GM19324 (cell line): Measurements from ENCODE around the gene MYRFL.
"Not testable (repeated sequence)": the region's sequence is repeated elsewhere in the genome, so short reads cannot be mapped to it uniquely, and the experiment has no call there.

Source experiments
- ATAC-seq: cut with Tn5 transposase; IDR thresholded peaks from one replicate; pipeline ENCODE4 v1.9.1; 2021; ENCODE audit warnings: mild to moderate bottlenecking, moderate library complexity; ENCODE audit not compliant: unreplicated experiment, low FRiP score

Gene MYRFL

GRCh38 chr12:69824966-69825560 lies at the start of gene MYRFL:
Gene MYRFL (plus strand): TSS chr12:69825227. CDS start chr12:69825518, 291 bp downstream.
- ATAC-seq = no peak

DNA sequence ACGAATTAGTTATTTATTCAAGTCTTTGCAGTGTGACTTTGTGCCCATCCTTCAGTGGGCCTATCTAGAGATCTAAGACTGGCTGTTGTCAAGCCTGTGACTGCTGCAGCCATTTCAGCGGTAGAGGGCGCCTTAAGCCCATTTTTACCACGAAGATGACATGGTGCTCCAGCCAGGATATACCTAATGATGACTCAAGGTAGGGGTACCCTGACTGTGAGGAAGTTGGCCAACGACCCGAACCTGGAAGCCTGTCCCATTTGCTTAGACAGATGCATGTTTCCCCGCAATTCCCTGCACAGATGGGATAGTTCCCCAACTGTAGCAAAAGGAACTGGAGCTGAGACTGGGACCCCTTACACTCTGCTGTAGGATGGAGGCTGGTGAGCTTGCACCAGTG lies 45.1 kb upstream of the MYRFL start:
- ATAC-seq = no peak

DNA sequence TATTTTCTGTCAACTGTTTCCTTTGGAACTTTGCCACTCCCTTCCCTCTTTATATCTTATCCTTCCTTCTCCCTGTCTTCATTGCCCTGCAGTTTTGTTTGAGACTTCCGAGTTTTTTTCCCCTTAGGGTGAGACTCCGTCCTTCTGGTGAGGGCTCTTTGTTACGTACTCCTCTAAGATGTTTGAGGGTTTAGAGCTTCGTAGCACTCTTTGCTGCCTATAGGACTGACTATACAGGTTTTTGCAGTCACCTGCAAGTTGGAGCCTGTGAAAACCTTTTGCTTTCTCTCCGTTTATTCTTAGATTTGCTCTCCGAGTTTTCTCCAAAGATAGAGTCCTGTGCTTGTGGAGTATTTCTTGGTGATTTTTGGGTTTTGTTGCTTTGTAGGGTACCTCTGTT lies 41.7 kb upstream of the MYRFL start:
- no peak for ATAC-seq

GRCh38 chr12:69789351-69789750 lies 35.7 kb upstream of the MYRFL start:
- ATAC-seq = no peak

DNA sequence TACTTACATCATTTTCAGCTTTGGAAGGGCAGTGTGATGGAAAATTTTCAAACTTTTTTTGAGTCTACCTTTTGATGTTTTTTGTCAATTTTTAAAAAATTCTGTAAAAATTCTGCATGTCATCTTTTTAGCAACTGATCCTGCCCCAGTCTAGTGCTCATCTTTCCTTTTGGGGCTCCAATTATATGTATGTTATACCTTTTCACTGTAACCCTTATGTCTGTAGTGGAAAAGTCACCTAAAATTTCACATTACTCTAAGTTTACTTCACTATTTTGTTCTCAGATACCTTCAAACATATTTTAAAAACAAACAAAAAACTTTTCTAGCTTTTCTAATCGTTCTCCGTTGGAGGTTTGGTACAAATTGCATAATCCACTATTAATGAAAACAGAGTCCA lies 32.5 kb upstream of the MYRFL start:
- no peak for ATAC-seq

- not testable (repeated sequence) for ATAC-seq
Observed at GRCh38 chr12:69807101-69807897, 17.7 kb upstream of the MYRFL start.

DNA sequence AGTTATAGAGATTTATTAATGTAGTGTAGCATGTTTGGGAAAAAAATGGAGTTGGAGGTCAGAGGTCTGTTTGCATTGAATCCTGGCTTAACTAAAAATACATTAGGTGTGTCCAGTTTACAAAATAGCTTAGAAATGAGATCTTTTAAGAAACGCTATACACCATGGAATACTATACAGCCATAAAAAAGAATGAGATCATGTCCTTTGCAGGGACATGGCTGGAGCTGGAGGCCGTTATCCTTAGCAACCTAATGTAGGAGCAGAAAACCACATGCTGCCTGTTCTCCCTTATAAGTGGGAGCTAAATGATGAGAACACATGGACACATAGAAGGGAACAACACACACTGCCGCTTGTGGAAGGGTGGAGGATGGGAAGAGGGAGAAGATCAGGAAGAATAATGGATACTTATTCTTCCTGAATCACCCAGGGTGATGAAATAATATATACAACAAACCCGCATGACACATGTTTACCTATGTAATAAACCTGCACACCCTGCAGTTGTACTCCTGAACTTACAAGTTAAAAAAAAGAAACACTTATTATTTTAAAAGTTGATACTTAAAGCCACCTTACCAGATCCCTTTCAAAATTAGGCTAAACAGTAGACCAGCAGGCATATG lies 14.0 kb upstream of the MYRFL start:
- no peak for ATAC-seq

DNA sequence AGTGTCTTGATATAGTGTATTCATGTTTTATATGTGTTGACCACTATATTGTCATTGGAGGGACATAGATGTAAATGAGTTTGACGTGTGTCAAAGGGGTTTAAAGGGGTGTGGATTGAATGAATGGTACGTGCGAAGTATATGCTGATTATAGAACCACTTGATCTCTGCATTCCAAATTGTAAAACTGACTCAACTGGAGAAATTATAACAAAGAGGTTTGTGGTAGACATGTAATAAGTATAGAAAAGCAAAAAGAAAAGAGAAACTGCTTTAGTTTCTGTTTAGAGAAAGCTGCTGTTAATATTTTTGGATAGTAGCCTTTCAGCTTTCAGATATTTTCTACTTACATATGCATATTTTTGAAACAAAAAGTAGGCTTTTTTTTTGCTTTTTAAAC lies 8.9 kb upstream of the MYRFL start:
- no peak for ATAC-seq

DNA sequence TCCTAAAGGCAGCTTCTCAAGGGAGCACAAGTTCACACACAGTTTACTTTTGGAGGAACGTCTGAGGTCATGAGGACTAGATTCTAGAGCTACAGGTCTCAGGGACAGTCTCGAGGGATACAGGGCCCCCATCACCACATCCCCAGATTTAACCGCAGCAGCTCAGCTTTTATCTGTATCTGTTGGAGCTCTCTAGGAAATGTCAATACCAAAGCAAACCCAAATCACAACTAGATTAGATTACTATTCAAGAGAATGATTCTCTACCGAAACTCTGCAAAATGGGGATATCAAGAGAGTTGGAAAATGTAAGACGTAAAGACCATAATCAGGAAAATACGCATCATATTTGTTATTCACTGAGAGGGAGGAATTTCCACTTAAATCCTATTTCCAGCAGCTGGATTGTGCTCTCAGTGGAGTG lies 4.0 kb upstream of the MYRFL start:
- no peak for ATAC-seq

DNA sequence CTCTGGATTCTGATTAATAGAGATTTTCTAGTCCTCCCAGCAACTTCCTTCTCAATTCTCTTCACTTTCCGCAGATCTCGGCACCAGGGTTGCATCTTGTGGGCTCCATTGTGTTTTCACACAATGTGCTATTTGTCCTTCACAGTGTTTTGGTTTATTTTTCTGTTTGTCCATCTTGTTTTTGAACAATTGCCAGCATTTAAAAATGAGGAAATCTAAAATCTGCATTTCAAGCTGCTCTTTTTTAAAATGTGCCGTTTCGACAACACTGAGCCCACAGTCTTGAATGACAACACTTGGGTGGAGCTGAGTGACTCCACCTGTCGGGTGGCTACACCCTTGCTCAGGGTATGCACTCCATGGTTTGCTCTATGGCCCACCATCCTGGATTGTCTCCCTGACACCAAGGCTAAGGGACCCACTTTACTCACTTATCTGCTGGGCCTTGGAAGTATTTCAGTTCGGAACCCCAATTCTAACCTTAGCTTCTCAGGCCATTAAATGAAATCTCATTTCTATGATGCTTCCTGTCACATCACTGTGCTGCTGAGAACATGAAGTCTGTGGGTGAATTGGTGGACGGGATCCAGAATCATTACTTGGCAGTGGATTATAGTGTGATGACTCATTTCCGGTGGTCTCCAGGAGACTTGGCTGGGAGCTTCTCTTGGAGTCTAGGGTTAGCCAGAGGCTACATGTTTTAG lies 3.4 kb upstream of the MYRFL start:
- ATAC-seq = no peak

GRCh38 chr12:69822201-69822860 lies 2.7 kb upstream of the MYRFL start:
- ATAC-seq = no peak

- ATAC-seq = no peak
Observed at GRCh38 chr12:69824028-69824427, 999 bp upstream of the MYRFL start.

GRCh38 chr12:69828897-69829296 lies 3.9 kb downstream of the MYRFL start:
- no peak for ATAC-seq

DNA sequence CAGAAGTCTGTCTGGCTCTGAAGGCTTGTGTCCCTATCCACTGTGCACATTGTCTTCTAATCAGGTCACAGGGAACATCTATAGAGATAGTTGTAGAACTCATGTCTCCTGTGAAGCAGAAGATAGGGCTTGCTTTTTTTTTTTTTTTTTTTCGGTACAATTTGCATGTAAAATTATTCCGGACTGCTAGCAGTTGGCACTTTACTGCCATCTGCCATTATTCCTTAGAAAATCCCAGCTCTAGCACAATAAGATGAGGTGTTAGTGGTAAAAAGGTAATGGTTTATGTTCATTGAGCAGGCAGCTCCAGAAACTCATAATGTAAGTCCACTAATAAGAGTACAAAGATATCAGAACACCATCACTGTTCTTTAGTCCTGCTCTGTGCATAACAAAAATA lies 8.7 kb downstream of the MYRFL start:
- no peak for ATAC-seq

- no peak for ATAC-seq
Observed at GRCh38 chr12:69834147-69834546, 9.1 kb downstream of the MYRFL start.

GRCh38 chr12:69834576-69834975 lies 9.5 kb downstream of the MYRFL start:
- ATAC-seq = no peak

GRCh38 chr12:69835081-69835480 lies 10.1 kb downstream of the MYRFL start:
- ATAC-seq = no peak

DNA sequence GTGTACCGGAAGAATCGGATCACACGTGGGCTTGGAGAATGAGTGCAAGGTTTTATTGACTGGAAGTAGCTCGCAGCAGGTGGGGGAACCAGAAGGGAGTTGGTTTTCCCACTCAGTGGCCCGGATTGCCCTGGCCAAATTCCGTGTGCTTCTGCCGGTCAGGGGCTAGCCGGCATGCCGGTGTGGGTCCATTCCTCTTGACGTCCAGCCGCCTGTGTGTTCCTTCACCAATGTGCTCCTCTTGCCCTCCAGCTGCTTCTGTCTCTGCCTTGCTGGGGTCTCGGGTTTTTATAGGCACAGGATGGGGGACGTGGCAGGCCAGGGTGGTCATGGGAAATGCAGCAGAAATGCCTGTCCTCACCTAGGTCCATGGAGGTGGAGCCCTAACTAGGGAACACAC lies 11.0 kb downstream of the MYRFL start:
- ATAC-seq = no peak

DNA sequence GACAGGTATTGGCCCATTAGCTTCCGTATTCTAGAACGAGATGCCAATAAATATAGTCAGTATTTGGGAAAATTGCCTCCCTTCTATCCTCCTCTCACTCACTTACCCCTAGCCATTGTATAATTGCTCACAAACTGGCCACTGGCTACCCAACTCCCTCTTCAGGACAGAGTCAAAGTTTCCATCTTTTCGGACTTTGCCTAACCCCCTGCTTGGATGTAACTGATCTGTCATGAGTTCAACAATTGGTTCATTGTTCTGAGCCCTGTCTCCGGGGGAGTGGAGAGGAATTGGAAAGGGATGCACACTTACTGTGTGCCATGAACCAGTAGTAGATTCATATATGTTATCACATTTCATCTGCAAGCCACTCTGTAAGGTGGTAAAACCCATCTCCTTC lies 12.2 kb downstream of the MYRFL start:
- ATAC-seq = no peak

- no peak for ATAC-seq
Observed at GRCh38 chr12:69837657-69838415, 12.8 kb downstream of the MYRFL start.
